OCI-LY3 (cell line): Measurements from ENCODE around the gene DHCR24.

Experiments
- CTCF ChIP-seq: fragments of 200-600, 300-600 bp; sonication (generic); IDR thresholded peaks from 2 replicates; pipeline ENCODE4 v1.5.1; 2014; ENCODE audit warnings: antibody characterized with exemption, low read length, low read depth
- EZH2phosphoT487 ChIP-seq: fragments of 200-600 bp; shearing (Covaris generic); IDR thresholded peaks from 2 replicates; pipeline ENCODE4 v1.6.1; 2018; ENCODE audit warnings: antibody characterized with exemption, mixed run types, low read depth

GRCh38 chr1:54894271-54894670 is 7.3 kb upstream of the DHCR24 start:
- no peak for TF ChIP-seq CTCF
- no peak for TF ChIP-seq EZH2phosphoT487
